RPMI7951 (cell line): Measurements from ENCODE around the gene GPD1L. TPM values are rescaled to one million over a fixed set of nuclear protein-coding genes. Genes with fewer than 3 reads are reported as not detected.
"Not testable (repeated sequence)": the region's sequence is repeated elsewhere in the genome, so short reads cannot be mapped to it uniquely, and the experiment has no call there.

Experiments used
- DNase-seq: peaks from one replicate; pipeline ENCODE4 v3.0.0-alpha.2; 2012; ENCODE audit warnings: low read depth
- total RNA-seq: library from RNA; depleted of rRNA; stranded (reverse); fragments of >200 nt; shearing (Covaris generic); gene quantifications from 2 replicates; pipeline ENCODE4 v1.2.3, GENCODE V29; 2014

GPD1L gene
- total RNA-seq, 1 experiment from 2014 or later, result 12.7 TPM

DNA sequence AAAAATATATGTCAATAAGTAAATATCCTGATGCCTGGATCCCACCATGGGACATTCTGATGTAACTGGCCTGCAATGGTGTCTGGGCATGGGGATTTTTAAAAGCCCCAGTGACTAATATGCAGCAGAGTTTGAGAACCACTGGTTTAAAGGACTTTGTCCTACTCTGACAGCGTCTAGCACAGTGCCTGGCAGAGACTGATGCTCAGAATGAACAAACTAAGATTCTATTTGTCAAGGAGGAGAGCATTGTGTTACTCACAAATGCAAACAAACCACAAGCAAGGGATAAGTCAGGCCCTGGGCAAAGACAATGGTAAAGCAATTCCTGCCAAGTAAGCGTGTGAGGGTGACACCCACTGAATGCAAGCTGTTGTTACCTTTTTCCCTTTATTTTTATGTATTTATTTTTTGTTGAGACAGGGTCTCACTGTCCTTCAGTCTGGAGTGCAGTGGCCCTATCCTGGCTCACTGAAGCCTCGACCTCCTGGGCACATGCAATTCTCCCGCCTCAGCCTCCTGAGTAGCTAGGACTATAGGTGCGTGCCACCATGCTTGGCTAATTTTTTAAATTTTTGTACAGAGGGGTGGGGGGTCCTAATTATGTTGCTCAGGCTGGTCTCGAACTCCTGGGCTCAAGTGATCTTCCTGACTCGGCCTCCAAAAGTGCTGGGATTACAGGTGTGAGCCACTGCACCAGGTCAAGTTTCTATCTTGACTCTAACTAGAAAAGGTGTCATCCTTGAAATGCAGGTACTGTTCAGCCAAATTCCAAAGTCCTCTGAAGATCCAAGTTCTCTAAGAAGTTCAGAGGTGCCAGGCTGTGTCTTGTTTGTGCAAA is 909 bp upstream of the GPD1L start:
- no peak for DNase-seq

DNA sequence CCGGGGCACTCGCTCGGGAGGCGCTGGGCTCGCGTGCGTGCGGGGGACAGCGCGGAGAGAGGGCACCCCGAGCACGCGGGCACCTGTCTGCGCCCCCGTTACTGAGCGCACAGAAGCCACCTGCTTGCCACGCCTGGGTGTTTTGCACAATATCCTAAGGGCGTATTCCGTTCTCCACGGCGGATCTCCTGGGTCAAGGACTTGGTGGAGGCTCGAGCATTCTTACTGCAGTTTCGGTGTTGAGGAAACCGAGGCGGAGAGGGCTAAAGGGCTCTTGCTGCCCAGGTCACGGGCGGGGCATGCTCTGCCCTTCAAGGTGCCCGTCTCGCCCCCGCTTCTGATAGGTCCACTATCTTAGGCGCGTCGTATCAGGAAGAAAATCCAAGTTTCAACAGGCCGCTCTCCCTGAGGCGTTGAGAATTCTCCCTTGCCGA is 526 bp downstream of the GPD1L start:
- peak; percentile 17 for DNase-seq

DNA sequence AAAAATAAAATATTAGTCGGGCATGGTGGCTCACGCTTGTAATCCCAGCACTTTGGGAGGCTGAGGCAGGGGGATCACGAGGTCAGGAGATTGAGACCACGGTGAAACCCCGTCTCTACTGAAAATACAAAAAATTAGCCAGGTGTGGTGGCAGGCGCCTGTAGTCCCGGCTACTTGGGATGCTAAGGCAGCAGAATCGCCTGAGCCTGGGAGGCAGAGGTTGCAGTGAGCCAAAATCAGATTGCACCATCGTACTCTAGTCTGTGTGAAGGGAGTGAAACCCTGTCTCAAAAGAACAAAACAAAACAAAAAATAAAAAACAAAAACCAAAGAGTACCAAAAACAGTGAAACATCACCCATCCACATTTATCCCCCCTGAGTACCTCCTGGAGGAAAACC is 1.8 kb downstream of the GPD1L start:
- not testable (repeated sequence) for DNase-seq

DNA sequence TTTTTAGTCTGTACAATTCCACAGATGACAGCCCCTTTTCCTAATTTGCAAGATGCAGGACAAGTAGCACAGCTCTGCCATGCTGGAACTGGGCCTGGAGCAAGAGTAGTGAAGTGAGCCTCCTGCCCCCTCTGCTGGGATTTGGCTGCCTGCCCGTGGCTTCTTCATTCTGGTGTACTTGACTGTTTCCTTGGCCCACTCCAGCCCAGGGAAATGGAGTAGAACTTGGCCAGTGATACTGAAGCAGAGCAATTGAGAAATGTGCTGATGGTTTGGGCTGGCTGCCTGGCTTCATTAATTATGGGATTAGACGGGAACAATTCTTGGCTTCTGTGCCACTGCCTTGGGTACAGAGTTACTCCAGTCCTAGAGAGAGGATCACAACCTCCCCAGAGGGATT is 2.8 kb downstream of the GPD1L start:
- DNase-seq, result peak; percentile 54

DNA sequence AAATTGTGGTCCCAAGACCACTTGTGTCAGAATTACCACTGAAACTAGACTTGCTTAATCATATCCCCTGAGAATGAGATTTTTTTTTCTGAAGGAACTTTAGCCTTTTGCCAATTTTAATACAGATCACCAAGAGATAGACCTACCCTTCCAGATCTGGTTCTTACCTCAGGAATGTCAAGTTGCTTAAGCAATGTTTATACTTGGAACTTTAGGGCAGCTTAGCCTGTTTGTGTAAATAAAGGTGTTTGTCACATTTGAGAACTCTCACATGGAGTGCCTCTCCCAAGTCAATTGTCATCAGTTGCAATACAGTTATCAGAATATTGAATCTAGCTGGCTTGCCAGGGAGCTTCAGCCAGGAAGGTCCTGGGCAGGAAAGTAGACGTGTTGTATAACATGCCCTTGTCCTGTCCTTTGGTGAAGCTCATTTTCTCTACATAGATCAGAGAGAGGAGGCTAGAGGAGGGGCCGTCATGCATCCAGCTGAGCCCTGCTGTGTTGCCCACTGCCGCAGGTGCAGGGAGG is 3.9 kb downstream of the GPD1L start:
- no peak for DNase-seq

DNA sequence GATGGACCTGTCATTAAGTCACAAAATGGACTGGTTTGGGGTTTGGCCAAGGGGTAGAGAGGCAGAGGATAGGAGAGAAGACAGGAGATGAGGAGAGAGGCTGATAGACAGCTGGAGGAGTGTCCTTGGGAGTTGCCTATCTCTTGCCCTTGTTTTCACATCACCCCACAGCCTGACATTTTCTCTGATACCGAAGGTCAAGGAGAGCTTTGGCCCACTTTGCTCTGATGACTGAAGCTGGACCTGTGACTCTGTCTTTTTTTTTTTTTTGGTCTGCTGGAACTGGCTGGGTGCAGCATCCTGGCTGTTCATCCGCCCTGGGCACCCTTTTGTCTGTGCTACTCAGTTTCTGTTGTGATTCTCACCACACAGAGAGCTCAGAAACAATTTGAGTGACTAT is 5.1 kb downstream of the GPD1L start:
- no peak for DNase-seq

DNA sequence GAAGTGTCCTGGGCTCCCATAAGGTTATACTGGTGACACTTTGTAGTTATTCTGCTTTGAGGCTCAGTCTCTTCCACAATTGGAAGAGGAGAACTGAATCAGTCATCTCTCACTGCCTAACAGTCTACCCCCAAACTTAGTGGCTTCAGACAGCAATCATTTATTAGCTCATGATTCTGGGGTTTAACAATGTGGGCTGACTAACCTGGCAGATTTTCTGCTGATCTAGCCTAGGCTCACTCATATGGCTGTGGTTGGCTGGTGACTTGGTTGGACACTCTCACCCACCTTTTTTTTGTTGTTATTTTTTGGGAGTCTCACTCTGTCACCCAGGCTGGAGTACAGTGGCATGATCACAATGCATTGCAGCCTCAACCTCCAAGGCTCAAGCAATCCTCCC is 7.1 kb downstream of the GPD1L start:
- DNase-seq, result no peak

DNA sequence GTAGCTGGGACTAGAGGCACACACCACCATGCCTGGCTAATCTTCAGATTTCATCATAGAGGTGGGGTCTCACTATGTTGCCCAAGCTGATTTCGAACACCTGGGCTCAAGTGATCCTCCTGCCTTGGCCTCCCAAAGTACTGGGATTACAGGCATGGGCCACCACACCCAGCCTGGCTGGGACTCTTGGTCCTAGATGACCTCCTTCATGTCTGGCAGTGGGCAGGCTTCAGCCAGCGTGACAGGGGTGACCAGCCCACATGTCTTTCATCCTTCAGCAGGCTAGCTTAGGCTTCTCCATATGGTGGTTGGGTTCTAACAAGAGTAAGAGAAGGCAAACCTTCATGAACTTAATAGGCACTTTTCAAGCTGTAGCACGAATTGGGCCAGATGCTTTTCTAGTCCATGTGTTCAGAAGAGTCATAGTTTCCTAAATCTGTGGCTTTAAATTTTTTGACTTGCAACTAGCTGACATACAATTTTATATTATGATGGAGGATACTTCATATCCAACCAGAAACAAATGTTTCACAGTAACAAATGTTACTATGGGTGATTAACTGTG is 7.6 kb downstream of the GPD1L start:
- no peak for DNase-seq

DNA sequence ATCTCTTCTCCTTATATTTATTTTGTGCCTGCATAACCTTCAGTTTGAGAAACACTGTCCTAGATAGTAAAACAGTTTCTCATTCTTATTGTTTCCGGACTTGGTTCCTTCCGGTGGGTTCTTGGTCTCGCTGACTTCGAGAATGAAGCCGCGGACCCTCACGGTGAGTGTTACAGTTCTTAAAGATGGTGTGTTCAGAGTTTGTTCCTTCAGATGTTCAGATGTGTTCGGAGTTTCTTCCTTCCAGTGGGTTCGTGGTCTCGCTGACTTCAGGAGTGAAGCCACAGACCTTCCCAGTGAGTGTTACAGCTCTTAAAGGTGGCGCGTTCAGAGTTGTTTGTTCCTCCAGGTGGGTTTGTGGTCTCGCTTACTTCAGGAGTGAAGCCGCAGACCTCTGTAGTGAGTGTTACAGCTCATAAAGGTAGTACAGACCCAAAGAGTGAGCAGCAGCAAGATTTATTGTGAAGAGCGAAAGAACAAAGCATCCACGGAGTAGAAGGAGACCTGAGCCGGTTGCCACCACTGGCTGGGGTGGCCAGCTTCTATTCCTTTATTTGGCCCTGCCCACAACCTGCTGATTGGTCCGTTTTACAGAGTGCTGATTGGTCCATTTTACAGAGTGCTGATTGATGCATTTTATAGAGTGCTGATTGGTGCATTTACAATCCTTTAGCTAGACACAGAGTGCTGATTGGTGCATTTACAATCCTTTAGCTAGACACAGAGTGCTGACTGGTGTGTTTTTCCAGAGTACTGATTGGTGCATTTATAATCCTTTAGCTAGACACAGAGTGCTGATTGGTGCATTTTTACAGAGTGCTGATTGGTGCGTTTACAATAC is 8.3 kb downstream of the GPD1L start:
- not testable (repeated sequence) for DNase-seq

DNA sequence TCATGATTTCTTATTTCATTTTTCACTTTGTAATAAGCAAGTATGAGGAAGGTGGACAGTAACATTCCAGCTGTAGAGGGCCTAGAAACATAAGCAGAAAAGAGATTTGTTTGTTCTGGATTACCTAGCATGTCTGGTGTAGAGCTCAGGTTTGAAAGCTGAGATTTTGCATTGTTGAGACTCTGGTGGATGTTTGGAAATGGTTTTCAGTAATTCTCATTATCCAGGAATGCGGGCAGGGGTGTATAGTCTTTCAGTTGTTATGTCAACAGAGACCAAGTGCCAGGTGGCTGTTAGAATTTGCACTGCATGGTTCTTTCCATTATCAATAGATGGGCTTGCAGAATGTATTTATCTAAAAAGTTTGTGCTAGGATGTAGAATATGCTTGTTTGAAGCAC is 10.9 kb downstream of the GPD1L start:
- DNase-seq, result no peak

DNA sequence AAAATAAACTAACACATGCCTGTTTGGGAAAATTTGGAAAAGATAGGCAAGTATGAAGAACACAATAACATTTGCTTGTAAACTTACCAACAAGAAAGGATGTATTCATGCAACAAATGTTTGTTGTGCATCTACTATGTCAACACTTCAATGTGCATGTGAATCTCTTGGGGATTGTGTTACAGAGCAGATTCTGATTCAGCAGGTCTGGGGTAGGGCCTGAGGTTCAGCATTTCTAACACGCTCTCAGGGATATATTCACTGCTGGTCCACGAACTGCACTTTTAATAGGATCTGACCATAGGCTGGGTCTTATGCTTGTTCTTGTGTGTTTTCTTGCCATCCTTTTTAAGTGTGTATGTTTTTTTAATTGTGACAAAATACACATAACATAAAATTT is 11.8 kb downstream of the GPD1L start:
- DNase-seq, result no peak

DNA sequence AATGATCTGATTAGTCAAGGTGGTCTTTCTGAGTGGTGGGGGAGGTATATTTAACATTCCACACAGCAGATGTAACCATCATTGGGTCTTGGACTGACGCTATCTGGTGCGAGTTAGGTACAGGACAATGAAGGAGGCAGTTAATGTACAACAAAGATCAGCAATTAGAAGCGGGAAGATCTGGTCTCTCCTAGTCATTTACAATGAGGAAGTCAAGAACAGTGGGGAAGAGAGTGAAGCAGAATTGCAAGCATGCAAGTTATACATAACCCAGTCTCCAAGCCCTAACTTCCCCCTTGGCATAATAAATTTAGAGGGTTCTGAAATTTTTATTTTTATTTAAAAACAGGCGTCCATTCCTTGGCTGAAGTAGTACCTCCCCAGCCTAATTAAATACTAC is 14.1 kb downstream of the GPD1L start:
- DNase-seq, result no peak

DNA sequence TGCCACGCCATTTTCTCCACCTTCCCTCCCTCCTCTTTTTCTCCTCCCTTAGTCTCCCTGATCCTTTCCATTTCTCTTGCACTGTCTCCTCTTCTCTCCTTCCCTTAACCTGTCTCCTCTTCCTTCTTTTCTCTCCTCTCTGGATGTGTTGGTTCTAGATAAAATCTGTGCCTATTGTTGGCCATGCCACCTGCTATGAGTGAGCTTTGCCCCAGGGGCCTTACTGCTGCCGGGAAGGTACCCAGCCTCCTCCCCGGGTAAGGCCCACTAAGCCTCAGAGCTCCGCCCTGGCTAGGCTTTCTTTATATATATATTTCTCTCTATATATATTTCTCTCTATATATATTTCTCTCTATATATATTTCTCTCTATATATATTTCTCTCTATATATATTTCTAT is 14.7 kb downstream of the GPD1L start:
- DNase-seq, result no peak

DNA sequence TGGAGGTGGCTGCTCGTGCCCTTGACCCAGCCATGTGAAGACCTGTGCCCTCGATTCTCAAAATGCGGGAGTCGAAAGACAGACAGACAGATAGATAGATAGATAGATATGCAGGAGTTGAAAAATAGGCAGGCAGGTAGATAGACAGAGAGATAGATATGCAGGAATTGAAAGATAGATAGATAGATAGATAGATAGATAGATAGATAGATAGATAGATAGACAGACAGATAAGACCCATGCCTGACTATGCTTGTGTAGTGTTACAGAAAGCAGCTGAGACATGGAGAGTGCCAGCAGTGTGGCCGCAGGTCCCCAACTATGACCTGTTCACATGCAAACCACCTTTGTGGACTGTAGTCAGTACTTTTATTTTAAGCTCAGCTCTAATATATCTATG is 17.2 kb downstream of the GPD1L start:
- DNase-seq, result no peak

DNA sequence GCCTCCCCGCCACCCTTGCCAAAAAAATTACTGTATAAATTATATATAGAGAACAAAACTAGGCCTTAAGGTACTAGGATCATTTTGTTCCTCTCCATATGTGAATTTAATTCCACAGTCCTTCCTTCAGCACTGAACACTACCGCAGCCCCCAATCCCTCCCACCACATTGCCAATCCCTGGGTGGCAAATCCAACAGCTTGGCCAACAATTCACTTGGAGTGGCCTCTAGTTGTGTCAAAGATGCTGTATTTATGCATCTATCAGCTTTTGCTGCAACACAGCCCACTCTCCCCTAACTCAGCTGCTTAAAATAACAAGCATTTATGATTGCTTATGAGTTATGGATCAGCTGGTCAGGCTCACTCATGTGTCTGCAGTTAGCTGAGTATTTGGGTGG is 18.6 kb downstream of the GPD1L start:
- no peak for DNase-seq

DNA sequence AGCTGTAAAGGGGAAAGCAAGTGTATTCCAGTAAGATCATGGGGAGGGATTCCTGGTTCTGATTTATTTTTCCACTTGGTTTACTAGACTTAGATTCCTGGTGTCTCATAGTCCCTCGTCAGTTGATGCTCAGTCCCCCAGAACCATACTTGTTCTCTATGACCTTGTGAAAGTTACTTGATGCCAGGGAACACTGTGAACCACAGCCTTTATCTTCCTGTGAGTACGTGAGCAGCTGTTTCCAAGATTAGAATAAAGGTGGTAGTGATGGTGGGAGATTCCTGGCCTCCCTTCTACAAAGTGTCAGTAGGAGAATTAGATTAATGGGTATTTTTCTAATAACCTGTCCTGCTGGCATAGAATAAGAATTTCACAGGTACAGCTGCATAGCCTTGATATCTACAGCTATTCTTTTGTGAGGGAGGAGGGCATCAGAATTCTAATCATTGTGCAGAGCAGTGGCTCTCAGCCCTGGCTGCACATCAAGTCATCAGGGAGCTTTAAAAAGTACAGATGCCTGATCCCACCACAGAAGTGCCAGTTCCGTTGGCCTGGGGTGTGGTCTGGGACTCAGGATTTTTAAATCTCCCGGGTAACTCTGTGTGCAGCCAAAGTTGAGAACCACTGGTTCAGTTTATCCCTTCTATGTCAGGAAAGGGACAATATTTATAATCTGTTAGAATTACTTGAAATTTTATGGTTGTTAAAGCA is 20.0 kb downstream of the GPD1L start:
- no peak for DNase-seq

DNA sequence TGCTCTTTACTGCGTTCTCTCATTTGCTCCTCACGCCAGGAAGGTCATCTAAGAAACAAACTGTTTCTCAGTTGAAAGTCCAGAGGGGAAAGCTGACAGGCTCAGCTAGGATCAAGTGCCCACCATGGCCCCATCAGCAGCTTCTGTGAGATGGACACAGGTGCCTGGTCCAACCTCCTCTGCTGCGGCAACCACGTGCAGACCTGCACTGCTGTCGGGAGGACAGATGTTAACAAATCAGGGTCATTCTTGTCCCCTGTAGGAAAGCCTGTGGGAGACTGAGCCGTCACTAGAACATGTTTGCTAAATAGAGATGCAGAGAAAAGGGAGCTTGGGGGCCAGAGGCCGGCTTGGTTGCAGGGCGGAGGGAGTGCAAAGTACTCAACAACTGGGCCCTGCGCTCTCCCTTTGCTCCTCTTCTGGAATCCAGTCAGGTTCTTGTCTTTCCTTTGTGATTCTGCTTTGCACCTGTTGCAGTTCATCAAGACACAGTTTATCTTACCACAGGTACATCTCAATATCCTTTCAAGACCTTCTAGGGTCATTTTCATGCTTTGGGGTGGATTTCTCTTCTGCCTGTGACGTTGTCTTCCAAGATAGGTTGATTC is 20.9 kb downstream of the GPD1L start:
- no peak for DNase-seq

DNA sequence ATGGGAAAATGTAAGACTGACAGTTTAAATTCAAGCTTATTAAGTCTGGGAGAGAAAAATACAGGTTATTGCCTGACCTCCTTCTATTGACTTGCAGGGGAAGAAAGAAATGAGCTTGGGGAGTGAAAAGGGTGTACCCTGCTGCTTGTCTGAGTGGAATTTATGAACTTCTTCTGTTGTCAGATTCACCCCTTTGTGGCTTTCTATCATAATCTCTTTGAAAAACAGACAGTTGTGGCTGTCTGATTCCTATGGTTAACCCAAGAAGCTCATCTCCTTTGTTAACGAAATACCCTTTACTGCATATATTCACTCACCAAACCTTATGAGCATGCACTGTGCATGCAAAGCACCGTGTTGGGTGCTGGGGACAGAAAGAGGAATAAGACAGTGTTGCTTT is 22.5 kb downstream of the GPD1L start:
- no peak for DNase-seq

DNA sequence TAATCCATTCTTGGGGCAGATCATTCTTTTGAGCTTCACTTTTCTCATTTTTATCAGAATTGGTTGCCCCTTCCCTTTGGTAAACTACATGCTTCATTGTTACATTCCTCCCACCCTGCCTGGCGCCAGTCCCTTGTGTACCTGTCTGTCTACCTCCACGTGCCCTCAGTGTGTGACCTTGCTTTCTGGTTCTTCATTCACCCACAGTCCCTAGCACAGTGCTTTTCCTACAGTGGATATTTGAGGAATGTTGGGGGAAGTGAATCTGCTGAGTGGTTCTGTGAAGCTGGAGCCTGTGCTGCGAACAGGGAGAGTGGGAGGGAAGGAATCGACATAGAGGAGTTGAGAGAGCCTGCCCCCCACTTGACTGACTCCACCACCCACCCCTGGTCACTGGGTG is 23.4 kb downstream of the GPD1L start:
- no peak for DNase-seq

DNA sequence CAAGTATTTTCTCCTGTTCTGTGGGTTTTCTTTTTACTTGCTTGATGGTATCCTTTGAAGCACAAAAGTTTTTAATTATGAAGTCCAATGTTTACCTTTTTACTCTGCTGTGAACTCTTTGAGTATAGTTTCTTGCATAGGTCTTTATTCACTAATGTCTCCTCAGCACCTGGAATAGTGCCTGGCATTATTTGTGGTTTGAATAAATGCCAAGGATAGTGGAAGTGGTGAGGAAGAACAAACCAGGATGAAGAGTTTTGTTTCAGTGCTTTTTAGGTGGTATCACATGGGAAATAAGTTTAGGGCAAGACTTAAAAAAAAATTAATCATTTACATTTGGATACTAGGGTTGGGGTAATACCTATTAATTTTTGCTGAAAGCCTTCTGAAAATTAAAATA is 25.7 kb downstream of the GPD1L start:
- DNase-seq, result no peak

DNA sequence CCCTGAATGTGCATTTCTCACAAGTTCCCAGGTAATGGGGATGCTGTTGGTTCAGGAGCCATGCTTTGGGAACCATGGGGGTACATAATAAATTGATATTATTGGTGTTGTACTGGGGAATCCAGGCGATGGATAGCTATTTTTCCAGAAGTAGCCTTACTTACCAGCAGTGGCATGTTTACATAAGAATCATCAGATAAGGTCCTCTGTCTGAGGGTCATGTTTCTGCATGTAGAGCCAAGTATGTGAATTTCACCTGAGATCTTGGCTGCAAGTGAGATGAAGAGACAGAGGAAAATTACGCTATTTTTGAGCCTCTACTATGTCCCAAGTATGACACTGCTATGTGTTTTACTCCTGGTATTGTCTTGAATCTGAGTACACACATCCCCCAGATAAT is 26.3 kb downstream of the GPD1L start:
- DNase-seq, result no peak
